ENCODE results near the gene BRD9. TPM values are rescaled to one million over a fixed set of nuclear protein-coding genes. Genes with fewer than 3 reads are reported as not detected.

BRD9 gene
- total and polyA plus RNA-seq, 9 of the 15 experiments (the other 6 are each of a cell fraction or from before 2014, with no cell fraction given) = 2.4 to 68.7 (median 44.9) TPM

DNA sequence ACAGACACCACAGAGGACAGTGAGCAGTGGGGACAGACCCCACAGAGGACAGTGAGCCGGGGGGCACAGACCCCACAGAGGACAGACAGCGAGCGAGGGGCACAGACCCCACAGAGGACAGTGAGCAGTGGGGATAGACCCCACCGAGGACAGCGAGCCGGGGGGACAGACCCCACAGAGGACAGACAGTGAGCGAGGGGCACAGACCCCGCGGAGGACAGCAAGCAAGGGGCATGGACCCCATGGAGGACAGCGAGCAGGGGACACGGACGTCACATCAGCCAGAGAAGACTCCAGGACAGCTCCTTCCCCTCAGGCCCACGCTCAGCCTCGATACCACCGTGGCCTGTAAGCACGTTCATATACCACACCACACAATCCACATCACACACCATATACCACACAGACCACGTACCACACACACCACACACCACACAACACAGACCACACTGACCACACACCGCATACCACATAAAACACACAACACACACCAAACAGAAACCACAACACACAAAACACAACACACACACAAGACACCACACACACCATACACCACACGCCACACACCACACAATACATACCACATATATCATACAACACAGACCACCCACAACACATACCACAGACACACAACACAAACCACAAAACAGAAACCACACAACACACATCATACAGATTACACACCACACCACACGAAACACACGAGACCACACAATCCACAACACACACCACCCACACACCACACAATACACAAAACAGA, 36.6 kb downstream of the BRD9 start (continued):
- TF ChIP-seq CTBP1 (IDR thresholded peaks at IDR 0.05; ENCODE audit: borderline replicate concordance) (no peak), TCF3 (CRISPR knock-in tag; IDR thresholded peaks at IDR 0.05) (no peak), MIER1 (IDR thresholded peaks at IDR 0.05; ENCODE audit: low read depth) (0 out of 2 replicates have a peak, but pooled peaks have one; percentile 2), PBX2 (CRISPR knock-in tag; IDR thresholded peaks at IDR 0.05; ENCODE audit: low read depth) (no peak), PBX2 (tag; conservative IDR thresholded peaks at IDR 0.05; ENCODE audit: low read depth) (no peak), SP2 (IDR thresholded peaks at IDR 0.05; ENCODE audit: extremely low read depth, low read depth, low read length, poor library complexity, severe bottlenecking) (no peak), CBFB (CRISPR knock-in tag; IDR thresholded peaks at IDR 0.05) (0 out of 2 replicates have a peak, but pooled peaks have one; percentile 45), BCOR (IDR thresholded peaks at IDR 0.05) (peak; percentile 28; the same call in 1 of the 2 replicates), ETV5 (CRISPR knock-in tag; IDR thresholded peaks at IDR 0.05; ENCODE audit: low read depth) (no peak), CBX1 (IDR thresholded peaks at IDR 0.05; ENCODE audit: low read depth) (no peak), EWSR1 (IDR thresholded peaks at IDR 0.05; ENCODE audit: borderline replicate concordance, low read depth, partially characterized antibody) (no peak), ARID2 (IDR thresholded peaks at IDR 0.05) (no peak), ZBTB1 (CRISPR knock-in tag; IDR thresholded peaks at IDR 0.05; ENCODE audit: borderline replicate concordance, low read depth) (peak; percentile 97), HMG20B (CRISPR knock-in tag; IDR thresholded peaks at IDR 0.05) (no peak), AFF4 (CRISPR knock-in tag; IDR thresholded peaks at IDR 0.05) (no peak), KDM1A (IDR thresholded peaks at IDR 0.05) (0 out of 4 replicates have a peak, but pooled peaks of 1 of the 2 experiments have one; percentile 17)
- TF ChIP-seq, protein P1, sequence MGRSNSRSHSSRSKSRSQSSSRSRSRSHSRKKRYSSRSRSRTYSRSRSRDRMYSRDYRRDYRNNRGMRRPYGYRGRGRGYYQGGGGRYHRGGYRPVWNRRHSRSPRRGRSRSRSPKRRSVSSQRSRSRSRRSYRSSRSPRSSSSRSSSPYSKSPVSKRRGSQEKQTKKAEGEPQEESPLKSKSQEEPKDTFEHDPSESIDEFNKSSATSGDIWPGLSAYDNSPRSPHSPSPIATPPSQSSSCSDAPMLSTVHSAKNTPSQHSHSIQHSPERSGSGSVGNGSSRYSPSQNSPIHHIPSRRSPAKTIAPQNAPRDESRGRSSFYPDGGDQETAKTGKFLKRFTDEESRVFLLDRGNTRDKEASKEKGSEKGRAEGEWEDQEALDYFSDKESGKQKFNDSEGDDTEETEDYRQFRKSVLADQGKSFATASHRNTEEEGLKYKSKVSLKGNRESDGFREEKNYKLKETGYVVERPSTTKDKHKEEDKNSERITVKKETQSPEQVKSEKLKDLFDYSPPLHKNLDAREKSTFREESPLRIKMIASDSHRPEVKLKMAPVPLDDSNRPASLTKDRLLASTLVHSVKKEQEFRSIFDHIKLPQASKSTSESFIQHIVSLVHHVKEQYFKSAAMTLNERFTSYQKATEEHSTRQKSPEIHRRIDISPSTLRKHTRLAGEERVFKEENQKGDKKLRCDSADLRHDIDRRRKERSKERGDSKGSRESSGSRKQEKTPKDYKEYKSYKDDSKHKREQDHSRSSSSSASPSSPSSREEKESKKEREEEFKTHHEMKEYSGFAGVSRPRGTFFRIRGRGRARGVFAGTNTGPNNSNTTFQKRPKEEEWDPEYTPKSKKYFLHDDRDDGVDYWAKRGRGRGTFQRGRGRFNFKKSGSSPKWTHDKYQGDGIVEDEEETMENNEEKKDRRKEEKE (IDR thresholded peaks at IDR 0.05; ENCODE audit: borderline replicate concordance in 1 of 2, control insufficient read depth in 1 of 2, low read depth in 2 of 2, low read length in 1 of 2) = 0 out of 4 replicates have a peak, but pooled peaks of 1 of the 2 experiments have one; percentile 22

All from K562 (cell line).